Measurements from ENCODE around the gene PMM2.

DNA sequence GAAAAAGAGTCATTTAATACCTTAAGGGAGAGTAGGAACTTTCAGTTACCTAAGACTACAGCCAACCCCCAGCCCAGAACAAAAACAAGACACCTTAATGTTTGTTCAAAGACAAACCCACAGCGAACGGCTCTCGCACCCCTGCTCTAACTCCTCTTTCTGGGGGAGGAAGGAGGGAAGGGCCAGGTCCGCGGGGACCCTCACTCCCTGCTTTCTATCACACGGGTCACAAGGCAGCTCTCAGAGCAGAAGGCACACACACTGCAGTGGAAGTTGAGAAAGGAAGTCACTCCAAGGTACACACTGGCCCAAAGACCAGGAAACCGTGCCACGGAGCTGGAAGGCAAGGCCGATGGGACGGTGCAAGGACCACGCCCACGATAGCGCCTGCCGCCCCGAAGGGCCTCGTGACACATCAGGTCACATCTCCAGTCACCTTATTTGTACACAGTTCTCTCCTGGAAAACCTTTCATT lies 94.5 kb downstream of the PMM2 start:
- TF ChIP-seq POLR2A (IDR thresholded peaks at IDR 0.05; ENCODE audit: extremely low read depth, insufficient read length) (no peak), CTCF (IDR thresholded peaks at IDR 0.05; ENCODE audit: low read depth, low read length) (no peak)

Data from NB4 (cell line).